Activated CD8-positive, alpha-beta memory T cell treated with anti-CD3 and anti-CD28 coated beads, Interleukin-2, amount 50 U/mL, for 24 hours (primary cell): ENCODE data around the gene DHX35.
"Not testable (repeated sequence)": the region's sequence is repeated elsewhere in the genome, so short reads cannot be mapped to it uniquely, and the experiment has no call there.

Experiments used
- DNase-seq: peaks from one replicate; pipeline ENCODE4 v3.0.0-alpha.2; 2020; ENCODE audit errors: extremely low read depth

Gene DHX35

DNA sequence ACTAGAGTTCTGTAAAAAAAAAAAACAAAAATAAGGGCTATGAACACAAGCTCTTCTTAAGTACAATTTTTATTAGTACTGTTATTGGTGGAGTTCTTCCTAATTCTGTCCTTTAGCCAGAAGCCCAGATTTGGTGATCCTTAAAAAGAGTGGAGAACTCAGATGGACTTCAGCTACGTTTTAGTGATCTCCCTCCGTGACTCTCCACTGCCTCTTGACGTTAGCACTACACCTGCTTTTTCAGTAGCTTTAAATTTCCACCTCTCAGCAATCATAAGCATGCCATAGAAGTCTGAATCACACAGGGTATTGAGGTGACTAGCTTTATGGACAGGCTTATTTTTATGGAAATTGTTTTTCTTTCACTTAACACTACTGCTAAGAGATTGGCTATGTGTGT lies 17.7 kb downstream of the DHX35 start:
- no peak for DNase-seq

DNA sequence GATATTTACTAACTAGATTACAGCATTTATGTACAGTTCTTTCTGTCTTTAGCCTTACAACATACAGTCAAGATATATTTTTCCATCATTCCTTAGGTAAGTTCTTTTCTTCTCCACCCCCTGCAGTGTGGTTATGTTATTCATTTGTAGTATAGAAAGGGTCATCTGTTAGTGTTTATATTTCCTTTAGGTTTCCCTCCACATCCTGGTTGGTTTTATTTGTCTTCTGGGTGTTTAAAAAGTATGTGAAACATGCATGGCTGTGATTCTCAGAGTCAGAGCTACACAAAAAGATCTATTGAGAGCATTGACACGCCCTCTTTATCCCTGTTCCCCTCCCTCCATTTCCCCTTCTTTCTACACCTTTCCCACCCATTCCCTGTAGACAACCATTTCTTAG lies 20.1 kb downstream of the DHX35 start:
- DNase-seq = no peak

DNA sequence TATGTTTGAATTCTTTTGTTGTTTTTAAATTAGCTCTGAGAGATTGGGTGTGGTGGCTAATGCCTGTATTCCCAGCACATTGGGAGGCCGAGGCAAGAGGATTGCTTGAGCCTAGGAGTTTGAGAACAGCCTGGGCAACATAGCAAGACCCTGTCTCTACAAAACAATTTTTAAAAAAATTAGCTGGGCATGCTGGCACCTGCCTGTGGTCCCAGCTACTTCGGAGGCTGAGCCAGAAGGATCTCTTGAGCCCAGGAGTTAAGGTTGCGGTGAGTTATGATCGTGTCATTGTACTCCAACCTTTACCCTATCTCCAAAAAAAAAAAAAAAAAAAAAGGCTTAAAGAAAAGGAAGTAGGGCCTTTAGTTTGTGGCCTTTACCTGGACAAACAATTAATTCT lies 22.9 kb downstream of the DHX35 start:
- no peak for DNase-seq

DNA sequence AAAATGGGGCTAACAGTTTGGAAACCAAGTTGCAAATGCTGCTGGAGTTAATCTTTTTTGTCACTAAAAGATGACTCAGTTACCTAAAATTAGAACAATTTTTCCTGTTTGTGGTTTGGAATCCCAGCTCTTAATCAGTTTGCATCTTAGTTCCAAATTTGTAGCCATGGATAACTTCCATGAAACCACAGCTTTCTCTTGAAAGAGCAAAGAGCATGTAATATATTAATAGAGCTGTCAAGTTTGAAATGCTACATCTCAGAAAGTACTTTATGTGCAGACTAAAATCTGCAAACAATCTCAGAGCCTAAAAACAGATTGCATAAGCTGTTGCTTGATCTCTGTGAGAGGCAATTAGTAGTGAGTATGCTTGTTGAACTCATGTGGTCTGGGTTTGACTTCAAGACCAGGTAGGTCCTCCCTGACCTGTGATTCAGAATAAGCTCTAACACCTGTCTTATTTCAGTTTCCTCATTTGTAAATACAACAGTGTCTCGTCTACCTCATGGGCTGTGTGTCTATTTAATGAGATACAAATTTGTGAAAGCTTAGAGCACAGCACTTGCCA lies 23.5 kb downstream of the DHX35 start:
- no peak for DNase-seq

DNA sequence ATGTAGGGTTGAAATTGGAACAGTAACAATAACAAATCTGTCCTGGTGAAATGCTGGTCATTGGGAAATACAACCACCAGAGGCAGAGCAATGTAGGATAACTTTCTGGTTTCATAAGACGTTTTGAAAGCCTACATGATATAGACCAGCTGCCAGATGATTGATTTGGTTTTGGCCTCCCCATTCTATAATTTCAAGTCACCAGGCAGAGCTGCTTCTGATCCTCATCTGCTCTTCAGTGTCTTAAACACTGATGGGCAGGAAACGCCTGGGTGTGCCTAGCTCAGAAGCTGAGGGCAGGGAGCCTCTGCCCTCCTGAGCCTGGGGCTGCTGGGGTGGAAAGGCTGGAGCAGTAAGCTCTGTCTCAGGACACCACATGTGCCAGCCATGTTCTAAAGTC lies 24.5 kb downstream of the DHX35 start:
- DNase-seq = no peak

DNA sequence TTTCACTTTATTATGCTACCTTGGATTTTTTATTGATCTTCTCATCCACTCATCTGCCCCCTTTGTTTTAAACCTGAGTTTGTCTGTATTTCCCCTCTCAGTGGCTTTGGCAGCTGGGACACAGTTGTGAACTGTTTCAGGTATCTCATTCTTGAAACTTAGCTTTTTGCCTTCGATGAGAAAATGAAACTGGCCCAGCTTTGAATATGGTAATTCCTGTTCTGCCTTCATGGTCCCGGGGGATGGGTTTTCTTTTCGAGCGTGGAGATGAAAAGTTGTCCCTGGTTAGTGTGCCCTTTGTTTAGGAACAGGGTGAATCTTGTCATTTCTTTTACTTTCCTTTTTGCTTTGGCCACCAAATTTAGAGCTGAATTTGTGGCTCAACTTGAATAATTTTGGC lies 25.6 kb downstream of the DHX35 start:
- DNase-seq = no peak

DNA sequence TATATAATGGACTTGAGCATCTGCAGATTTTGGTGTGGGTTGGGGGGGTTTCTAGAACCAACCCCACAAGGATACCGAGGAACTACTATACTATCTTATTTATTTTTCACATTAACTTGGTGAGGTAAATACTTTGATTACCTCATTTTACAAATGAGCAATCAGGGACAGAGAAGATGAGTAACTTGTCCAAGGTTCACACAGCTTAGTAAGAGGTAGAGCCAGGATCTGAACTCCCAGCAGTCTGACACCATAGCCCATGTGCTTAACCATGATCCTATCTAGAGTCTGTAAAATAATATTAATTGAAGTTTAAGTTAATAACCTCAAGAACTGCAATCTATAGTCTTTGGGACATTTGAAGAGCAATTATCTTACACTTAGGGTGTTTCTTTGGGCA lies 28.6 kb downstream of the DHX35 start:
- no peak for DNase-seq

DNA sequence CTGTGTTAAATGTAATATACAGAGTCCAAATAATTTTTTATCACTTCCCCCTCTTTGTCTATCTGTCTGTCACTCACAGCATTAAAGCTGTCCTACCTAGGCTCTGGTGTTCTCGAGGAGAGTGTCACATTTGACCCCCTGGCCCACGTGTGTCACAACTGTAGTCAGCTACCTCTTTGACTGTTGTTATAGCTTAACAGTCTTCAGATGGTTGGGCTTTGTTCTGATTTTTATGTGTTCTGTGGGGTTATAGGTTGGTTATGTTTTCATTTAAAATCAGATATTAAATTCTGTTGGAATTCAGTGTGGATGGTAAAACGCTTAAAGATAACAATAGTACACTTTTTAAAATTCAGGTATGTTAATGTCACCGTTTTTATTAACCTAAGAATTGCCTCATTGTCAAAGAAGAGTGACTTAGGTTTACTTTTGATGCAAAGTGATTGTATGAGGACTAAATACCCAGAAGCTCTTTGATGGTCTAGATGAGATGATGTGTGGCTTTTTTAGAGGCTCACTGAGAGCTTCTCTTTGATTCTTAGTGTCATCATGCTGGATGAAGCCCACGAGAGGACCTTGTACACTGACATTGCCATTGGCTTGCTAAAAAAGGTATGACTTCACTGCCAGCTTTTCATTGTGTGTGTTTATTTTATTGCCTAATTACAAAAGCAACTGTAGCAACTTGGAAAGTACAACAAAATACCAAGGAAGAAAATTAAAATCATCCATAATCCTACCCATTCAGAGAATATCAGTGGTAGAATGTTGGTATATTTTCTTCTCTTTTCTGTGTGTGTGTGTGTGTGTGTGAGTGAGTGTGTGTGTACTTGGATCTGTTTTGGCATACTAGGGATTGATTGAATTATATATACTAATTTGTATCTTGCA lies 29.9 kb downstream of the DHX35 start:
- no peak for DNase-seq

DNA sequence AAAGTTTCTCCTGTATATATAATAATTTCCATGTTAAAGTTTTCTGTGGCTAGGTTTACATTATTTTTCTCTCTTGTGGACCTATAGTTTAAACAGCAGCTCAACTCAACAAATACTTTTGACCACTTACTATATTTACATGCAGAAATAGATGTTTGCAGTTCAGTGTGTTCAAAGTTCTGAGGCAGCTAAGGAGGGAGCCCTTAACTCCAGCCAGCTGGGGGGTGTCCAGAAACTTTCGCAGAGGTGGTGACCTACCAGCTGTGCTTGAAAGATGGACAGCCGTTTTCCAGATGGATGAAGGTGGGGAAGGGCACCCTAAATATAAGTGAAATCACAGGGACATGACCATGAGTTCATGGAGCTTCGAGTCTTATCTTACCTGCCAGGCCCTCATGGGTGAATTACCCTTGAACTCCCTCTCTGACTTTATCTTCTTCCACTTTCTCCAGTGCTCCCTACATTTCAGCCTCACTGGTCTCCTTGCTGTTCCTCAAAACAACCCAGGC lies 33.4 kb downstream of the DHX35 start:
- DNase-seq = no peak

DNA sequence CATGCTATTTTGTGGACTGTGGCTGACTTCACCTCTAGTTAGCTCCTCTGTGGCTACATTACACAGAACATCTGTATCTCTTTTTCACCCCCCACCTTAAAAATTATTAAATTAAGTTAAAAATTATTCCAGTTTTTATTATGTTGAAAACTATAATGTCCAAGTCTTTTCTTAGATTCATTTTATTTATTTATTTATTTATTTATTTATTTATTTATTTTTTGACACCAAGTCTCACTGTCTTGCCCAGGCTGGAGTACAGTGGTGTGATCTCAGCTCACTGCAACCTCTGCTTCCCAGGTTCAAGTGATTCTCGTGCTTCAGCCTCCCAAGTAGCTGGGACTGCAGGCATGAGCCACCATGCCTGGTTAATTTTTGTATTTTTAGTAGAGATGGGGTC lies 34.7 kb downstream of the DHX35 start:
- not testable (repeated sequence) for DNase-seq

DNA sequence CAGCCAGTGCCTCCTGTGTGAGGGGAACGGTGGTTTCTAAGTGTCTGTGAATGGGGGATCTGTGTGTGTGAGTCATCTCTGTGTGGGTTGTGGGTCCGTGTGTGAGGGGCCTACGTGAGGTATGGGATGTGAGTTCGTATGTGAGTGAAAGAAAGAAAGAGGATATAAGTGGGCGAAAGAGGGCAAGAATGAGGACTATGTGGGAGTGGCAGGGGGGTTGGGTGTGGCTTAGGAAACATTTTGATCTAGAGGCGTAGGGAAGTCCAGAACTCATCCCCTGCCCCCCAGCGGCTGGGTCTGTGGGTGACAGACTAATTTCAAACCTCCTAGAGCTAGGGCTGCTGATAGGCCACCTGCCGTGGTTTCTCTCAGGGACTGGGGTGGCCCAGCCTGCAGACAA lies 35.5 kb downstream of the DHX35 start:
- DNase-seq = peak; percentile 41

DNA sequence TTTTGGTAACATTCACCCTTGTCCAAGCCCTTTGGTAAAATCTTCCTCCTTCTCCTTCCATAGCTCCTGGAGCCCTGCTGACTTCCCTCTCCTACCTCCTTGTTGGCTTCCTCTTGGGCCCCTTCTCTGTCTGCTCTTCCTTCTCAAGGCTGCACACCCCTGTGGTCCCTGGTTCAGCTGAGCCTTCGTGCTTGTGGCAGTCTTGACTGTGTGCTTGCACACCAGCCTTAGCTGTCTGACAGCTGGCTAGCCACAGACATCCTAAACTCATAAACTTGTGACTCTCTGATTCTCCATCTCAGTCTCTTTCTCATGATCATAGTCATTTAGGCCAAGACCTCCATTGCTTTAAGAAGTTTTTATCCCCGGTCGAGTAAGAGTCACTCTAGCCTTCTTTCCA lies 37.1 kb downstream of the DHX35 start:
- no peak for DNase-seq

DNA sequence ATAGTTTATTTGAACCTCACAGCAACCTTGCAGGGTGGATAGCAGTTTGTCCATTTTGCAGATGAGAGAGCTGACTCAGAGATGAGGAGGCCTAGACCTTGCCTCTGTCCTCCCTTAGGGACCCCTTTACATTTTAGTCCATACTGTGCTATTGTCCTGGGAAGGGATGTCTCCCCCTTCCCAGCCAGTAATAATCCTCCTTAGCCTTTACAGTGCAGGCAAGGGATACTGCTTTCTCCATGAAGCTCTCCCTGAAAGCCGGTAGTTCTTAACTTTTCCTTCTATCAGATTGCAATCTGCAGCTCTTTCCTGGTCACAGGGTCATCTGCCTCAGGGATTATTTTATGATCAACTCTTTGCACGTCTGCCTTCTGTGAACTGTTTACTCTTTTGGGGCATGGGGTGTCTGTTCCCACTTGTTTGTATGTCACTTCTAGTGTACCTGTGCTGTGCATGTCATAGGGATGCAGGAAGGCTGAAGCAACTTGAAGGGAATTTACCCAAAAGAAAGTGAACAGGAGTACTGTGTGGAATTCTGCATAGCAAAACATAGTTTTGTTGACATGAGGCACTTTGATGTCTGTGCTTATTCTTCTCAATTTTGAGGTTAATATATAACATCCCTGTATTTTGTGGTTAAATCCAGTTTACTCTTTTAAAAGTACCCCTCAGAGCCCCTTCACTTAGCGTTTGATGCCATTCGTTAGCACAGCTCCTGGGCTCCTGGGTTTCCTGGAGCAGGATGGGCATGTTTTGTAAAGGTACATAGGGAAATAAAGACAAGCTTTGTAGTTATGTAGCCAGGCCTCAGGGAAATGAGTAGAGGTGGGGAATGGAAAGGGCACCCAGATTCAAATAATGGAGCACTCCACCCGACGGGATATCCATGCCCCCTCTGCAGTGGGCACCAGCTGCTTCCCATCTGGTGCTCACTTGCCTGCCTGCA lies 38.1 kb downstream of the DHX35 start:
- no peak for DNase-seq

DNA sequence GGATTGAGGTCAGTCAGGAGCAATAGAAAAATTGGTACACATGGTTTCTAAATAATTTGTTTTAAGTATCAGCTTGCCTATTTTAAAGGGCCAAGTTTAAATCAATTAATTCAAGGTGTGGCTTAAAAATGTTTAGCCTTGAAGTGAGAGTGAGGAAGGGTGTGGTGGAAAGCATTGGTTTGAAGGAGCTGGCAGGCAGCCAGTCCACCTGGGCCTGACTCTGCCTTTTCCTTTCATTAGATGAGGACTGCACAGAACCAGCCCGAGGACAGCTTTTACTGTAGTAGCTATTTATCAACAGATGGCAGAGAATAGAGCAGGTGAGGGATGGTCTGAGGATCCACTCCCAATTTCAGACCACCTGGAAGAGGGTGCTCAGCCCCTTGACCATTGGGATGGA lies 42.4 kb downstream of the DHX35 start:
- DNase-seq = no peak

DNA sequence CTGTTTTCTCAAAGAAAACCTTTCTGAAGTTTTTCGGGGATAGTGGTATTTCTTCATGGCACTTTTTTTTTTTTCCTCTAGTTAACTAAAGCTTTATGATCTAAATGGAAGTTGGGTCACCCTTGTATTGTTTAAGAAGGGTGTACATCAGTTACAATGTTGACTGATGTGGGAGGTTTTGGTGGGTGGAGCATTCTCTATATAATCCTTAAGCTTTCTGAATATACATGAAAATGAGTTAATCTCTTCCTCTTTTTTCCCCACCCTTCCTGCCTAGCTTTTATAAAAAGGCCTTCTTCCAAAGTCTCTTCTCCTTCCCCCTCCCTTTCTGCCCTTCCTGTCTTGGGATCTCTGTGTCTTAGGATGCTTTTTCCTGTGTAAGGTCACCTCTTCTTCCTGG lies 47.2 kb downstream of the DHX35 start:
- no peak for DNase-seq

DNA sequence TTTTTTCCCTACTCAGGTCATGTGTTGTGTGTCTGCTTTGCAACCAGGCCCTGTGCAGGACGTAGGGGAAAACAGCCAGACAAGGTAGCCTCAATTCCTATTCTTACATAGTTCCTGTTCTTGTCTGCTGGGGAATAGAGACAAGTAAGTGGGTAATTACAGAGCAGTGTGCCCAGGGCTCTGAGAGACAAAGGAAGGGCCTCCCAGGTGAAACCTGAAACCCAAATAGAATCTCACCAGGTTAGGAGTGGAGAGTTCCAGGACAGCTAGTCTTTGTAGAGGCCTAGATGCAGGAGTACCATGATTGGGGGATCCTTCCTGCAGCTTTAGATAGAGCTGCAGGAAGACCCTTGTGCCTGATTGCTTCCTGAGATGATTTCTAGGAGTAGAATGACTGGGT lies 48.4 kb downstream of the DHX35 start:
- no peak for DNase-seq

DNA sequence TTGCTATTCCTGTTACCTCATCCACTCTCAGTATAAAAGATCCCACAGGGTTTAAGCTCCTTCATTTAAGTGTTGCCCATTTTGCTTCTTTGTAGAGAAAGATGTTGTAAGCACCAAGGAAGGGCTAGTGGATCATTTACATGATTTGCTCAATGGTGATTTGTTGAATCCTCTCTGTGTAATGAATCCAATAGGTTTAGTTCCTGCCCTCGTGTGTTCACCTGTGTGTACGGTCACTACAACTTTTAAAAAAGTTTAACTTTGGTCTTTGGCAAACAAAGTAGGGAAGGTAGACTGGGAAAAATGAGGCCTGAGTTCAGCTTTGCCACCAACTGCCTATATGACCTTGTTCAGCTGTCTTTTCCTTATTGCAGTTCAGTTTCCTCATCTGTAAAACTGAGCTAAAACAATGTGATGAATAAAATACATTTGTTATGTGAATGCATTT lies 51.5 kb downstream of the DHX35 start:
- no peak for DNase-seq

DNA sequence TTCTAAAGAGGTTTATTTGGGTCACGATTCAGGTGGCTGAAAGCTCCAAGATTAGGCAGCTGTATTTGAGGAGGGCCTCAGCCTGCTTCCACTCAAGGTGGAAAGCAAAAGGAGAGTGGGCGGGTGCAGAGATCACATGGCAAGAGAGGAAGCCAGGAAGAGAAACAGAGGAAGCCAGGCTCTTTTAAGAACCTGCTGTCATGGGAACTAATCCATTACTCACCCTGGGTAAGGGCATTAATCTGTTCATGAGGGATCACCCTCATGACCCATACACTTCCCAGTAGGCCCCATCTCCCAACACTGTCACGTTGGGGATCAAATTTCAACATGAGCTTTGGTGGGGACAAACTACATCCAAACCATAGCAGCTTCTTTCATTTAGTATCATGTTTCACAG lies 53.9 kb downstream of the DHX35 start:
- DNase-seq = no peak

DNA sequence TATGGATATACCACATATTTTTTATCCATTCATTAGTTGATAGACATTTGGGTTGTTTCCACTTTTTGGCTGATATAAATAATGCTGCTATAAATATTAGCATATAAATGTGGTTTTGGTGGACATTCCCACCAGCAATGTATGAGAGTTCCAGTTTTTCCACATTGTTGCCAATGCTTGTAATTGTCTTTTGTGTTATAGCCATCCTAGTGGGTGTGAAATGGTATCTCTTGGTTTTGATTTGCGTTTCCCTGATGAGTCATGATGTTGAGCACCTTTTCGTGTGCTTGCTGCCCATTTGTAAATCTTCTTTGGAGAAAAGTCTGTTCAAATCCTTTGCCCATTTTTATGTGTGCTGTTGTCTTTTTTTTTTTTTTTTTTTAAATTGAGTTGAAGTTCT lies 54.4 kb downstream of the DHX35 start:
- no peak for DNase-seq

DNA sequence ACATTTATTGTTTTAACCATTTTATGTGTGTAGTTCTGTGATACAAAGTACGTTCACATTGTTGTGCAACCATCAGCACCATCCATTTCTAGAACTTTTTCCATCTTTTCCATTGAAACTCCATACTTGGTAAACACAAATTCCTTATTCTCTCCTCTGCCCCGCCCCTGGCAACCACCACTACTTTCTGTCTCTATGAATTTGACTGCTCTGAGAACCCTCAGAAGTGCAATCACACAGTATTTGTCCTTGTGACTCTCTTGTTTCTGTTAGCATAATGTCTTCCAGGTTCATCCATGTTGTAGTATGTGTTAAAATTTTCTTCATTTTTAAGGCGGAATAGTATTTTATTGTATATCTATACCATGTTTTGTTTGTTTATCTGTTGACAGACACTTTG lies 56.9 kb downstream of the DHX35 start:
- DNase-seq = no peak

DNA sequence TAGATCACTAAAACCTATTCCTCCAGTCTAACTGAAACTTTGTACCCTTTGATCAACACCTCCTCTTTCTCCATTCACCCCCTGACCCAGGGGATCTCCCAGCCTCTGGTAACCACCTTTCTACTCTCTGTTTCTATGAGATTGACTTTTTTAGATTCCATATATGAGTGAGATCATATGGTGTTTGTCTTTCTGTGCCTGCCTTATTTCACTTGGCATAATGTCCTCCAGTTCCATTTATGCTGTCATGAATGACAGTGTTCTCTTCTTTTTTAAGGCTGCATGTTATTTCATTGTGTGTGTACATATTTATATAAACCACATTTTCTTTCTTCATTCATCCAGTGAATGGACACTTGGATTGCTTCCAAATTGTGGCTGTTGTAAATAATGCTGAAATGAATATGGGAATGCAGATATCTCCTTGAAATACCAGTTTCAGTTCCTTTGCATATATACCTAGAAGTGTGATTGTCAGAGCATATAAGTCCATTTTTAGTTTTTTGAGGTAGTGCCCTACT lies 57.7 kb downstream of the DHX35 start:
- DNase-seq = no peak

DNA sequence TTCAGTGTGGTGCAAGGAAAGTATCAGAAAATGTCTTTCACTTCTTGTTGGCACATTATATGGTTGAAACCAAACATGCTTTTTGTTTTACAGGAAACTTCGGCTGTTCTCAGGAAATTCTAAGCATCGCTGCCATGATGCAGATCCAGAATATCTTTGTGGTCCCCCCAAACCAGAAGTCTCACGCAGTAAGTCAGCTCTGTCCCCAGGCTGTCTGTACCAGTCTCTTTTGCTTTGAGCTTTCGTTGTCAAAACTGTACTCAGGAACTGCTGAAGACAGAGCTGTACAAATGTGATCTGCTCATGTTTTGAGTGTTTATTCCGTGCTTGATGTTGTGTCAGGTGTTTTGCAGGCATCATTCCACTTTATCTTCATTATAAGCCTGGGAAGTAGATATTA lies 59.6 kb downstream of the DHX35 start:
- no peak for DNase-seq
